Measurements from ENCODE around the gene RBM20. TPM values are rescaled to one million over a fixed set of nuclear protein-coding genes. Genes with fewer than 3 reads are reported as not detected.

RBM20 gene
- total RNA-seq, 1 experiment from 2014 or later: 0.17 TPM

DNA sequence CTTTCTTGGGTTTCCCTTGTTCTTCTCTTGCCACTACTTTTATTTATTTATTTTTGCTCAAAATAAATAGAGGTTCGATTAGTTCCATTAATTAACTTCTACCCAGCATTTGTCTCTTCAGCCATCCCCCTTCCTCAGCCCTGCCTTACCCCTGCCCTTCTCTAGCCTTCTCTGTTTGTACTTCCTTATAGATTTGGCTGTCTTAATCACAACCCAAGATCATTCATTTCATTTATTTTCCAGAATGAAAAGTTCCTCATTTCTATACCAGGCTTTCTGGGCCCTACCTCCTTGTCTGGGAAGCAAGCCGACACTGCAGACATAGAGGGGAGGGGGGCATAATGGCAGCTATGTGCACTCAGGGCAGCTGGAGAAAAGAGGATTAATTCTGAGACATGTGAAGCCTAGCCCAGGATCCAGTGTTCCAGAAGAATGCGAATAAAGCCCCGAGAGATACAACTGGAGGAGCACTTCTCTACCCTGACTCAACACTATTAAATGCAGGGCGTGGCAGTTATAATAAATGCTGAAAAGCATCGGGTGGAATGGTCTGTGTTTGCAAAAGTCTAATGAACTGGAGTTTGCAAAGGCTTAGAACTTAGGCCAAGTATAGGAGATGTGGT, 221.2 kb downstream of the RBM20 start:
- H3K23ac ChIP-seq (ENCODE audit: insufficient read length, low read depth, low read length): no peak overlapping the region
- Mint-ChIP-seq H3K4me3 (no peak overlapping the region), H3K27ac (no peak overlapping the region), H3K36me3 (ENCODE audit: insufficient read depth in 1 of 3, low read depth in 3 of 3) (no peaks in the 10 kb centered on the region), H3K4me1 (peaks cover 6 to 21% of the 10 kb centered on the region in 2 experiments), H3K9me3 (no peaks in the 10 kb centered on the region; a peak in 1 of 5 replicates), H3K27me3 (ENCODE audit: low read depth) (no peaks in the 10 kb centered on the region)
- no peaks in the 10 kb centered on the region for H3K79me1 ChIP-seq (ENCODE audit: insufficient read depth, low read depth, low read length, poor library complexity, severe bottlenecking)
- no peak overlapping the region for H2BK5ac ChIP-seq (ENCODE audit: insufficient read length, low read length)
- no peak overlapping the region for H3K4me2 ChIP-seq (ENCODE audit: insufficient read depth, insufficient read length, low read length)
- H3T11ph ChIP-seq (ENCODE audit: low read length): no peak overlapping the region
- no peak overlapping the region for H3K27ac ChIP-seq (ENCODE audit: insufficient read length, low read depth, low read length)
- H2AFZ ChIP-seq (ENCODE audit: low read length): no peak overlapping the region
- WGBS (ENCODE audit: extremely low coverage, insufficient read length, low lambda C conversion rate): no CpG with 5 or more reads among the region's 6 CpGs
- H2BK20ac ChIP-seq (ENCODE audit: low read depth, low read length, poor library complexity, severe bottlenecking): no peak overlapping the region
- no peak overlapping the region for H3K14ac ChIP-seq (ENCODE audit: insufficient read depth, low read length)
- no peak overlapping the region for H4K5ac ChIP-seq (ENCODE audit: insufficient read length, low read depth, low read length)
- H4K8ac ChIP-seq (replicated peaks; ENCODE audit: insufficient read length, low read depth, low read length): no peak overlapping the region
- no peak overlapping the region for H2AK5ac ChIP-seq (ENCODE audit: insufficient read length, low read length)
- no peaks in the 10 kb centered on the region for H3K9me3 ChIP-seq (ENCODE audit: control insufficient read depth, low read depth, low read length)
- H3K79me2 ChIP-seq (ENCODE audit: insufficient read depth, low read length): no peaks in the 10 kb centered on the region
- H3K23me2 ChIP-seq (ENCODE audit: insufficient read length, low read depth, low read length, poor library complexity, severe bottlenecking): no peaks in the 10 kb centered on the region
- no peak overlapping the region for H2BK15ac ChIP-seq (ENCODE audit: low read depth, low read length)
- H4K20me1 ChIP-seq (ENCODE audit: control insufficient read depth, insufficient read depth, insufficient read length): no peaks in the 10 kb centered on the region
- no peak for DNase-seq
- H3K9ac ChIP-seq (ENCODE audit: extremely low read depth, insufficient read length, low read length): no peak overlapping the region
- H4K91ac ChIP-seq (ENCODE audit: insufficient read length, low read depth, low read length): no peak overlapping the region
- no peaks in the 10 kb centered on the region for H3K27me3 ChIP-seq (ENCODE audit: insufficient read depth, low read length)
- no peaks in the 10 kb centered on the region for H3K4me1 ChIP-seq (ENCODE audit: insufficient read depth, low read length)
- no peak overlapping the region for H3K18ac ChIP-seq (ENCODE audit: insufficient read length, low read depth, low read length)
- H3K56ac ChIP-seq (ENCODE audit: insufficient read length, low read depth, low read length): no peak overlapping the region
- H2BK120ac ChIP-seq (ENCODE audit: low read depth, low read length, poor library complexity, severe bottlenecking): no peak overlapping the region
- no peak overlapping the region for H3K4ac ChIP-seq (ENCODE audit: low read depth, low read length)
- TF ChIP-seq, protein P1, sequence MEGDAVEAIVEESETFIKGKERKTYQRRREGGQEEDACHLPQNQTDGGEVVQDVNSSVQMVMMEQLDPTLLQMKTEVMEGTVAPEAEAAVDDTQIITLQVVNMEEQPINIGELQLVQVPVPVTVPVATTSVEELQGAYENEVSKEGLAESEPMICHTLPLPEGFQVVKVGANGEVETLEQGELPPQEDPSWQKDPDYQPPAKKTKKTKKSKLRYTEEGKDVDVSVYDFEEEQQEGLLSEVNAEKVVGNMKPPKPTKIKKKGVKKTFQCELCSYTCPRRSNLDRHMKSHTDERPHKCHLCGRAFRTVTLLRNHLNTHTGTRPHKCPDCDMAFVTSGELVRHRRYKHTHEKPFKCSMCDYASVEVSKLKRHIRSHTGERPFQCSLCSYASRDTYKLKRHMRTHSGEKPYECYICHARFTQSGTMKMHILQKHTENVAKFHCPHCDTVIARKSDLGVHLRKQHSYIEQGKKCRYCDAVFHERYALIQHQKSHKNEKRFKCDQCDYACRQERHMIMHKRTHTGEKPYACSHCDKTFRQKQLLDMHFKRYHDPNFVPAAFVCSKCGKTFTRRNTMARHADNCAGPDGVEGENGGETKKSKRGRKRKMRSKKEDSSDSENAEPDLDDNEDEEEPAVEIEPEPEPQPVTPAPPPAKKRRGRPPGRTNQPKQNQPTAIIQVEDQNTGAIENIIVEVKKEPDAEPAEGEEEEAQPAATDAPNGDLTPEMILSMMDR (conservative IDR thresholded peaks at IDR 0.05): no peak
- no peak overlapping the region for H2BK12ac ChIP-seq (ENCODE audit: insufficient read length, low read depth, low read length)
